ENCODE data around the gene KLHDC4.

- TF ChIP-seq POLR2AphosphoS5 (IDR thresholded peaks at IDR 0.05; ENCODE audit: low read depth, low read length) (no peak), POLR2A (IDR thresholded peaks at IDR 0.05; ENCODE audit: low read depth, low read length) (no peak), PAX5 (IDR thresholded peaks at IDR 0.05; ENCODE audit: insufficient read depth, low read length, severe bottlenecking) (no peak), SPI1 (IDR thresholded peaks at IDR 0.05; ENCODE audit: low read depth, low read length) (no peak), TAF1 (IDR thresholded peaks at IDR 0.05; ENCODE audit: low read depth, low read length) (no peak), POU2F2 (IDR thresholded peaks at IDR 0.05; ENCODE audit: low read depth, low read length) (no peak)
These were observed 50.6 kb downstream of the KLHDC4 start for GRCh38 chr16:87715231-87715630.

Data from GM12891 (cell line).